Natural killer cell (primary cell): ENCODE data around the gene PRDM16. TPM values are rescaled to one million over a fixed set of nuclear protein-coding genes. Genes with fewer than 3 reads are reported as not detected.

Experiments
- ATAC-seq, 3 donors: fragments of 150-1000 bp in 2 of 3; fragments of 200-7000 bp in 1 of 3; cut with Tn5 transposase; 1 replicate in 1 of 3; 2 replicates in 2 of 3; pipeline ENCODE4 v1.10.0; 2021; ENCODE audit warnings: mild to moderate bottlenecking in 2 of 3, moderate library complexity in 2 of 3
- DNase-seq, 2 donors: peaks; one replicate each; pipeline versions ENCODE4 v3.0.0 to v3.0.0-alpha.2; 2013 to 2021; ENCODE audit warnings: mixed read lengths in 1 of 2
- H3K27ac ChIP-seq: one replicate; pipeline ENCODE4 v1.5.1; 2013; ENCODE audit warnings: mild to moderate bottlenecking, low read length
- H3K27me3 ChIP-seq: one replicate; pipeline ENCODE4 v1.6.1; 2013; ENCODE audit warnings: low read length; ENCODE audit not compliant: control insufficient read depth, insufficient read depth
- H3K36me3 ChIP-seq: one replicate; pipeline ENCODE4 v1.6.1; 2013; ENCODE audit warnings: low read length; ENCODE audit not compliant: control insufficient read depth, insufficient read depth
- H3K4me1 ChIP-seq: one replicate; pipeline ENCODE4 v1.6.1; 2013; ENCODE audit warnings: low read length; ENCODE audit not compliant: control insufficient read depth, insufficient read depth
- H3K4me3 ChIP-seq: one replicate; pipeline ENCODE4 v1.5.1; 2013; ENCODE audit warnings: low read length
- H3K9me3 ChIP-seq: one replicate; pipeline ENCODE4 v1.6.1; 2013; ENCODE audit warnings: low read length; ENCODE audit not compliant: control insufficient read depth, insufficient read depth
- H3K27ac Mint-ChIP-seq, 2 donors: one replicate each; pipeline ENCODE4 v1.8.0; 2022; ENCODE audit warnings: mild to moderate bottlenecking in 2 of 2, mixed read lengths in 2 of 2, moderate library complexity in 1 of 2
- H3K27me3 Mint-ChIP-seq, 2 donors: one replicate each; pipeline ENCODE4 v1.8.0; 2022; ENCODE audit warnings: low read depth in 2 of 2, mixed read lengths in 2 of 2
- H3K36me3 Mint-ChIP-seq: one replicate; pipeline ENCODE4 v1.8.0; 2022; ENCODE audit warnings: mixed read lengths
- H3K4me1 Mint-ChIP-seq, 2 donors: one replicate each; pipeline ENCODE4 v1.8.0; 2022; ENCODE audit warnings: mixed read lengths in 2 of 2
- H3K4me3 Mint-ChIP-seq: one replicate; pipeline ENCODE4 v1.8.0; 2022; ENCODE audit warnings: mild to moderate bottlenecking, moderate library complexity, mixed read lengths
- H3K9me3 Mint-ChIP-seq, 2 donors: one replicate each; pipeline ENCODE4 v1.8.0; 2022; ENCODE audit warnings: mixed read lengths in 2 of 2
- CTCF ChIP-seq: fragments of 200-600 bp; IDR thresholded peaks from one replicate; pipeline ENCODE4 v1.8.0; 2022; ENCODE audit warnings: antibody characterized with exemption
- WGBS: methylation state at CpG from one replicate; pipeline ENCODE4 v1.1.7; 2013; ENCODE audit warnings: missing lambda C conversion rate; ENCODE audit not compliant: insufficient coverage; 5-methylcytosine and 5-hydroxymethylcytosine counted together
- intact Hi-C: fragments of 100-400 bp; cut with micrococcal nuclease; formaldehyde crosslinking; loops from one replicate; pipeline ENCODE4 v1.14.2; 2022
- total RNA-seq, 4 donors: library from RNA; stranded (reverse); fragments of 120-200 nt in 1 of 4; gene quantifications; one replicate each; pipeline versions ENCODE4 v1.2.3 to v1.2.4, GENCODE V29; 2013 to 2022

Gene PRDM16
- total RNA-seq, 3 donors from 2014 or later (not counting 1 experiment from before 2014, with no cell fraction given) = 0.25 to 0.64 TPM; not detected in 1

- Histone ChIP-seq H3K4me1 (no peaks in the 10 kb centered on the region), H3K4me3 (no peak overlapping the region), H3K9me3 (peaks cover 6% of the 10 kb centered on the region), H3K27ac (no peak overlapping the region), H3K27me3 (no peaks in the 10 kb centered on the region), H3K36me3 (no peaks in the 10 kb centered on the region)
- ATAC-seq (no peak), DNase-seq (no peak)
- H3K4me3 Mint-ChIP-seq = no peak overlapping the region
- no peak overlapping the region for H3K27ac Mint-ChIP-seq
- H3K9me3 Mint-ChIP-seq = no peaks in the 10 kb centered on the region
- TF ChIP-seq CTCF = no peak
- H3K27me3 Mint-ChIP-seq = peaks cover 0 to 2% of the 10 kb centered on the region in 2 donors
- H3K4me1 Mint-ChIP-seq = no peaks in the 10 kb centered on the region
- WGBS = 94% methylated on average over 30 of the region's 30 CpGs
- no peaks in the 10 kb centered on the region for H3K36me3 Mint-ChIP-seq
- intact Hi-C loops = no loop called here
Measured at GRCh38 chr1:3411806-3412205, 342.8 kb downstream of the PRDM16 start.

GRCh38 chr1:3412376-3412775 lies 343.4 kb downstream of the PRDM16 start:
- DNase-seq (no peak), ATAC-seq (no peak)
- Mint-ChIP-seq H3K27me3 (peaks cover 0 to 2% of the 10 kb centered on the region in 2 donors), H3K4me3 (no peak overlapping the region), H3K36me3 (no peaks in the 10 kb centered on the region), H3K9me3 (no peaks in the 10 kb centered on the region), H3K4me1 (no peaks in the 10 kb centered on the region), H3K27ac (no peak overlapping the region)
- H3K4me1 ChIP-seq = no peaks in the 10 kb centered on the region
- intact Hi-C loops = no loop called here
- no peak overlapping the region for H3K4me3 ChIP-seq
- H3K36me3 ChIP-seq = no peaks in the 10 kb centered on the region
- WGBS = 94% methylated on average over 33 of the region's 33 CpGs
- TF ChIP-seq CTCF = no peak
- H3K9me3 ChIP-seq = peaks cover 11% of the 10 kb centered on the region
- no peaks in the 10 kb centered on the region for H3K27me3 ChIP-seq
- no peak overlapping the region for H3K27ac ChIP-seq

- Histone ChIP-seq H3K4me3 (no peak overlapping the region), H3K4me1 (no peaks in the 10 kb centered on the region), H3K9me3 (peaks cover 12% of the 10 kb centered on the region), H3K27me3 (no peaks in the 10 kb centered on the region), H3K27ac (no peak overlapping the region), H3K36me3 (no peaks in the 10 kb centered on the region)
- DNase-seq = no peak
- 92% methylated on average over 34 of the region's 34 CpGs for WGBS
- Mint-ChIP-seq H3K4me3 (no peak overlapping the region), H3K36me3 (no peaks in the 10 kb centered on the region), H3K4me1 (no peaks in the 10 kb centered on the region), H3K27ac (no peak overlapping the region), H3K27me3 (peaks cover 0 to 2% of the 10 kb centered on the region in 2 donors), H3K9me3 (no peaks in the 10 kb centered on the region)
- no peak for TF ChIP-seq CTCF
- intact Hi-C loops = no loop called here
- no peak for ATAC-seq
Measured at GRCh38 chr1:3413975-3414710, 345.1 kb downstream of the PRDM16 start.
